Fibroblast of peridontal ligament (primary cell): ENCODE data around the gene LRRC27.
A peak's percentile ranks its signal among the peaks of the same experiment; 100 is the strongest.

Experiments
- DNase-seq: peaks from one replicate; pipeline ENCODE4 v3.0.0-alpha.2; 2010; ENCODE audit errors: extremely low read depth

LRRC27 gene

DNA sequence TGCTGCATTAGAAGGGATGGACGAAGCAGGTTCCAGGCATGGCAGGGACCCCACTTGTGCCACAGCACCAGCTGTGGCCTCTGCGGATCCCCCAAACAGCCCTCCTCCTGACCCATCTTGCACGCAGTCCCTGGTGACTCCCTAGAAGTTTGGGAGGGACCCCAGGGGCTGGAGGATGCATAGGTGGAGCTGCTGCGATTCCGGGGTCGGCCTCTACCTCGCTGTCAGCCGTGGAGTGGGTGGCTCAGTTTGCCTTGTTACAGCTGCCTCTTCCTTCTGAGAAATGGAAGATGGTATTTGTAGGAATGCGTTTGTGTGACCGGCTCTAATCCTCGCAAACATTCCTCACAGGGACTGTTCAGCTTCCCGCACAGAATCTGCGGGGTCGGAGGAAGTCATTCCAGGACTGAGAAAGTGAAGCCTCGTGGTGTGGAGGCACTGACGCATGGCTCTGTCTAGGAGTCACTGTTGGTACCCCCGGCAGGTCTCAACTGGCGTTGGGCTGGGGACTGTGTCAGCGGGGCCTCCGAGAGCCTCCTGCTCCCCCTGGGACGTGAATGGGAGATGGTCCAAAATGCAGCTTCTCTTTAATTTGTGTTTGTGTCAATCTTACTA, 82.5 kb downstream of the LRRC27 start:
- DNase-seq: no peak

- no peak for DNase-seq
These were observed 83.3 kb downstream of the LRRC27 start for GRCh38 chr10:132415255-132415654.

GRCh38 chr10:132415956-132416355, 84.0 kb downstream of the LRRC27 start:
- no peak for DNase-seq

GRCh38 chr10:132416566-132417256, 84.7 kb downstream of the LRRC27 start:
- DNase-seq: no peak

DNA sequence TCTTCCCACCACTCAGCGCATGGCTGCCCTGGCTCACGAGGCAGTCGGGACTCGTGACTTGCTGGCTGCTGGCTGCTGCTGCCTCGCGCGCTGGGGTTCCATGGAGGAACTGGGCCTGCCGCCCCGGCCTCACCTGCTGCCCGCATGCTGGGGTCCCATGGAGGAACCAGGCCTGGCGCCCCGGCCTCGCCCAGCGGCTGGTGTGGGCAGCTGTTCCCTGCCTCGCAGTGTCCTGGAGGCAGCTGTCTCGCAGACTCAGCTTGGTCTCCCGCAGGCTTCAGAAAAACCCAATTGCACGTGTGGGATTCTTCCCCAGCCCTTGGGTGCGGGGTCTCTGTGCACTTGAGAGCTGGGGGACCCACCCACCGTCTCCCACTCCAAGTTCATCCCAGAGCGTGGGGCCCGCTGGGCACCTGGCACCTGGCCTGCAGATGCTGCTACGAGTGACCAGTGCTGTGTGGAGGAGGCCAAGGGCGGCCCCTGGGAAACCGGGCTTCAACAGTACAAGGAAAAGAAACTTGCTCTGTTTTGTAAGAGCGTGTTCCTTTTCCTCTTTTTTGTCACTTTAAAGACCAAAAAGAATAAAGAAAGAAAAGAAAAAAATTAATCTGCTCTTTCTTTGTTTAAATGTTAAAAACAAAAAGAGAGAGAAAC, 85.4 kb downstream of the LRRC27 start:
- no peak for DNase-seq

GRCh38 chr10:132417957-132418441, 86.0 kb downstream of the LRRC27 start:
- DNase-seq: no peak

DNA sequence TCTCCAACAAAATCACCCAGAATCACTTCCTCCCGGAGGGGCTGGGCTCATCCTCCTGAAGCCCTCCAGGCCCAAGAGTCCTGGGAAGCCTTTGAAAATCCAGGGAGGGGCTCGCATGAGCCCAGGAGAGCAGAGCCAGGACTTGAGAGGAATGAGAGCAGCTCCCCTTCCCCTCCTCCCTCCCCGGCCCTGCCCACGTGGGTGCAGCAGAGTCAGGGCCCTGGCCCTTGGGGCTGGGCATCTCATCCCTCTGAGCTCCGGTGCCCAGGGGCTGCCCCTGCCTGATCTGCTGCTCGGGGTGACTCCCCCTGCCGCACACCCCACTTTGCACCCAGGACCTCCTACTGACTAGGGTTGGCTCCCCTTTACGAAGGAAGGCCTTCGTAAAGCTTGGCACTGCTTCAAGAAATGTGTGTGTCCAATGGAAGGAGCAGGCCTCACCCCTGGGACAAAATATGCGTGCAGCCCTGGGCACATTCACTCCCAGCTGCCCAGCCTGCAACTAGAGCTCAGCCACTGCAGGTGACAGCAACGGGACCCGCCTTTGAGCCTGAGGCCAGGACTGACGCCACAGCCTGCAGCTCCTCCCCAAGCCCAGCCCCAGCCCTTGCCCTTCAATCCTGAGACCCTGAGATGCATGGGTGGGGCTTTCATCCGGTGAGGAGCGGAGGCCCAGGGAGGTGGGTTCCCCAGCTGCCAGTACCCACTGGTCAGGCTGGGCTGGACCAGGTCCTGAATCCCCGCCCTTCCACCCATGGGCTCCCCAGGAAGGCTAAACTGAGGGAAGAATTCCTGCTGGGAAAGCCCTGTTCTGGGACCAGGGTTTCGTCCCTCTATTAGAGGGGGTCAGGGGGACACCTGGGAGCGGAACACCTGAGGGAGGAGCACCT, 86.8 kb downstream of the LRRC27 start:
- no peak for DNase-seq

DNA sequence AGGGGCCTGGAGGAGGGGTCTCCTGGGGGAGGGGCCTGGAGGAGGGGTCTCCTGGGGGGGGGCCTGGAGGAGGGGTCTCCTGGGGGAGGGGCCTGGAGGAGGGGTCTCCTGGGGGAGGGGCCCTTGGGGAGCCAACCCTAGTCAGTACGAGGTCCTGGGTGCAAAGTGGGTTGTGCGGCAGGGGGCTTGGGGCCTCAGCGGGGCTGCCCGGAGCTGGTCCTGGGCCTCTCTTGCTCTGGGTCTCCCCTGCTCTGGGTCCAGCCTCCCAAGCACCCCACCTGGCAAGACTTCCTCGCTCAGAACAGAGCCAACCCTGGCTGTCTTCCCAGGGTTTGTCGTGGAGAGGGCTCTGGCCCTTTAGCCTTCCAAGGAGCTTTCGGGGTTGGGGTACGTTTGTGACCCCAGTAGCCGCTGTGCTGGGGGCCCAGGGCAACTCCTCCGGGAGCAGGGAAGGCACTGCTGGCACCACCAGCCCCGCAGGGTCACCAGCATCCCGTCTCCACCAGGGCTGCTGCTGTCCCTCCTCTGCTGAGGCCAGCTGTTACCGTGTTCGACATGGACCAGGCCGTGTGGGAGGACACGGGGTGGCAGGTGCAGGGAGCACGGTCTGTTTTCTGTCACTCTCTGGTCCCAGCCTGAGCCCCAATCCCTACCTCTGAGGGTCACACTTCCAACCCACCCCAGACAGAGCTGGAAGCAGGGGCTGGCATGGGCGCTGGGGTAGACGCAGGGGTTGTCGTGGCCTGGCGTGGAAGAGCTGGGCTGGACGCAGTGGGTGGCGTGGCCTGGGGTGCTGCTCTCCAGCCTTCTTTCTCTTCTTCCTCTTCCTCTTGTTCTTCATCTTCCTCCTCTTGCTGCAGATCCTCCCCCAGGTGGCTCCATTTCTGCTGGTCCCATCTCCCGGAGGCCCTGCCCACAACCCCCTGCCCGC, 87.8 kb downstream of the LRRC27 start:
- no peak for DNase-seq

DNA sequence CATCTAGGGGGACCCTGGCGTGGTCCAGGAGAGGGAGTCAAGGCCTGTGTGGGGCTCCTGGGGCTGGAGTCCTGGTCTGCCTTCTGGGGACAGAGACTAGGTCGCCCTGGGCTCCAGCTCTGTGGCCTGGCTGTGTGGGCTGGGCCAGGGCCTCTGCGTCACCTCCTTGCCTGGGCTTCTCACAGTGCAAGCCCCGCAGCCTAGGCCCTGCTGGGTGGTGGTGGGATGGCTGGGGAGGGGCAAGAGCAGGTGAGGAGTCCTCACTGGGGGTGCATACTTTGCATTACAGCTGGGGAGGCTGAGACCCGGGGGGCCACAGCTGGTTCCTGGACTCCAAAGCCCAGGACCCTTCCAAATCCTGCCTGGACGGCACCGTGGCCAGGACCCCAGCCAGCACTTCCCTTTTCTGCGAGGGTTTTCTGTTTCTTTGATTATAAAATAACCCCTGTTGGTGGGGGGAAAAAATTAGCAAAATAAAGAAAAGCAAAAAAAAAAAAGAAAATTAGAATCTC, 88.5 kb downstream of the LRRC27 start:
- DNase-seq: no peak

- DNase-seq: peak; percentile 30
These were observed 89.2 kb downstream of the LRRC27 start for GRCh38 chr10:132420981-132421846.

GRCh38 chr10:132421847-132422751, 90.1 kb downstream of the LRRC27 start:
- no peak for DNase-seq

- no peak for DNase-seq
These were observed 91.2 kb downstream of the LRRC27 start for GRCh38 chr10:132422903-132423825.

GRCh38 chr10:132423966-132424861, 92.2 kb downstream of the LRRC27 start:
- DNase-seq: no peak

DNA sequence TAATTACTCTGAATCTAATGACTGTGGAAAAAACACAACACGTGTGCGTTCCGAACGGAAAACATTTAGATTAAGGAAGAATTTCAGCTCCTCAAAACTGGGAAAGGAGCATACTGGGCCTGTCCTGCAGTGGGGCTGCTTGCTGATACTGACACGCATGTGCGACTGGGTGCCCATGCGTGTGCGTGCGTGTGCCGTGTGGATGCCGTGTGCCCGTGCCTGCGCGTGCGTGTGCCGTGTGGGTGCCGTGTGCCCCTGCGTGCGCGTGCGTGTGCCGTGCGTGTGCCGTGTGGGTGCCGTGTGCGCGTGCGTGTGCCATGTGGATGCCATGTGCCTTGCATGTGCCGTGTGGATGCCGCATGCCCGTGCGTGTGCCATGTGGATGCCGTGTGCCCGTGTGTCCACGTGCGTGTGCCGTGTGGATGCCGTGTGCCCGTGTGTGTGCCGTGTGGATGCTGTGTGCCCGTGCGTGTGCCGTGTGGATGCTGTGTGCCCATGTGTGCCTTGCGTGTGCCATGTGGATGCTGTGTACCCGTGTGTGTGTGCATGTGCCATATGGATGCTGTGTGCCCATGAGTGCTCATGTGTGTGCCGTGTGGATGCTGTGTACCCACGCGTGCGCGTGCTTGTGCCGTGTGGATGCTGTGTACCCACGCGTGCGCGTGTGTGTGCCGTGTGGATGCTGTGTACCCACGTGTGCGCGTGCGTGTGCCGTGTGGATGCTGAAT, 93.2 kb downstream of the LRRC27 start:
- no peak for DNase-seq

- no peak for DNase-seq
These were observed 93.8 kb downstream of the LRRC27 start for GRCh38 chr10:132425757-132426155.
